ENCODE results near the gene SLC43A2. TPM values are rescaled to one million over a fixed set of nuclear protein-coding genes. Genes with fewer than 3 reads are reported as not detected.

The SLC43A2 gene
- total RNA-seq, 1 experiment from 2014 or later, result 3.3 TPM

DNA sequence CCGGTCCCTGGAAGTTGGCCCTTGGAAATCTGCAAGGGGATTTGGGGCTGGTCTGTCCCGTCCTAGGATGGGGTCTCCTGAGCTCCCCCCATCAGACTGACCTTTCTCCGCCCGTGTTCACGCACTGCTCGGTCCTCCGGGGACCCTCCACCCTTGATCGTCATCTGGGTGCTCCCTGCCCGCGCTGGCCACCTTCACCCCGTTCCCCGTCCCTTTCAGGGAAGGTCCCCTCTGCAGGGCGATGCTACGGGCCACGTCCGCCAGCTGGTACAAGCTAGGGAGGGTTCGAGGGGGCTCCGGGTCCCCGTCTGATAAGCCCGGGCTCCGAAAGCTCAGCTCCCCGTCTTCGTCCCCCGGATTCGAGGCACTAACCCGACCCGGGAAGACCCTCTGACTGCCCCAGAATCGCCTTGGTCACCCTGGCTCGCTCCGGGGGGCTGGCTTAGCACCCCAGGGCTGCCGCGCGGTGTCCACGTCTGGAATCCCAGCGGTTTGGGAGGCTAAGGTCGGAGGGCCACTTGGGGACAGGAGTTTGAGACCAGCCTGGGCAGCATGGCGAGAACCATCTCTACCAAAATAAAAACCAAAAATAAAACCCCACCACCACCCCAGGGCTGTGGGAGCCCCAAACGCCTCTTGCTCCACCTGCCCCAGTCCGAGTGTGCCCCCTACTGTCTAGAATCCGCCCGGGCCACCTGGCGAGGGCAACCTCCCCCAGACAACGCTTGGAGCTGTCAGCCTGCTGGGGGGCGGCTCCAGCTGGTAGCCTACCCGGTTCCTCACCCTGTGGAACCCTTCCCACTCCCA, 1.1 kb upstream of the SLC43A2 start:
- no TSS peak for BruUV-seq (replicated peaks)
- H3K9me3 Mint-ChIP-seq (ENCODE audit: low read depth, unreplicated experiment), result no peaks in the 10 kb centered on the region
- H3K36me3 Mint-ChIP-seq (ENCODE audit: insufficient read depth, unreplicated experiment), result peaks cover 16% of the 10 kb centered on the region
- TF ChIP-seq, protein P1, sequence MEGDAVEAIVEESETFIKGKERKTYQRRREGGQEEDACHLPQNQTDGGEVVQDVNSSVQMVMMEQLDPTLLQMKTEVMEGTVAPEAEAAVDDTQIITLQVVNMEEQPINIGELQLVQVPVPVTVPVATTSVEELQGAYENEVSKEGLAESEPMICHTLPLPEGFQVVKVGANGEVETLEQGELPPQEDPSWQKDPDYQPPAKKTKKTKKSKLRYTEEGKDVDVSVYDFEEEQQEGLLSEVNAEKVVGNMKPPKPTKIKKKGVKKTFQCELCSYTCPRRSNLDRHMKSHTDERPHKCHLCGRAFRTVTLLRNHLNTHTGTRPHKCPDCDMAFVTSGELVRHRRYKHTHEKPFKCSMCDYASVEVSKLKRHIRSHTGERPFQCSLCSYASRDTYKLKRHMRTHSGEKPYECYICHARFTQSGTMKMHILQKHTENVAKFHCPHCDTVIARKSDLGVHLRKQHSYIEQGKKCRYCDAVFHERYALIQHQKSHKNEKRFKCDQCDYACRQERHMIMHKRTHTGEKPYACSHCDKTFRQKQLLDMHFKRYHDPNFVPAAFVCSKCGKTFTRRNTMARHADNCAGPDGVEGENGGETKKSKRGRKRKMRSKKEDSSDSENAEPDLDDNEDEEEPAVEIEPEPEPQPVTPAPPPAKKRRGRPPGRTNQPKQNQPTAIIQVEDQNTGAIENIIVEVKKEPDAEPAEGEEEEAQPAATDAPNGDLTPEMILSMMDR (IDR thresholded peaks at IDR 0.05; ENCODE audit: unreplicated experiment), result peak; percentile 25
- peak overlapping the region; percentile 85 for H3K4me3 Mint-ChIP-seq (ENCODE audit: low read depth, unreplicated experiment)
- H3K27me3 Mint-ChIP-seq (ENCODE audit: unreplicated experiment), result peaks cover 41% of the 10 kb centered on the region
- intact Hi-C loops (cut with micrococcal nuclease; ENCODE audit: unreplicated experiment), result loop anchor here (1.0 kb wide), 1 partner anchor 55 kb away; no protein-coding TSS in a partner anchor
- no peaks in the 10 kb centered on the region for H3K4me1 Mint-ChIP-seq (ENCODE audit: low read depth, unreplicated experiment)
- peak overlapping the region; percentile 45 for H3K27ac Mint-ChIP-seq (ENCODE audit: unreplicated experiment)
- CTCF ChIA-PET, result interaction anchor here (0.6 to 3.2 kb wide), 11 partner anchors 9 to 70 kb away, joined by 3 to 54 read pairs (median 4); partner anchors contain the start of genes PITPNA and RILP
- DNase-seq, result peak; percentile 81

DNA sequence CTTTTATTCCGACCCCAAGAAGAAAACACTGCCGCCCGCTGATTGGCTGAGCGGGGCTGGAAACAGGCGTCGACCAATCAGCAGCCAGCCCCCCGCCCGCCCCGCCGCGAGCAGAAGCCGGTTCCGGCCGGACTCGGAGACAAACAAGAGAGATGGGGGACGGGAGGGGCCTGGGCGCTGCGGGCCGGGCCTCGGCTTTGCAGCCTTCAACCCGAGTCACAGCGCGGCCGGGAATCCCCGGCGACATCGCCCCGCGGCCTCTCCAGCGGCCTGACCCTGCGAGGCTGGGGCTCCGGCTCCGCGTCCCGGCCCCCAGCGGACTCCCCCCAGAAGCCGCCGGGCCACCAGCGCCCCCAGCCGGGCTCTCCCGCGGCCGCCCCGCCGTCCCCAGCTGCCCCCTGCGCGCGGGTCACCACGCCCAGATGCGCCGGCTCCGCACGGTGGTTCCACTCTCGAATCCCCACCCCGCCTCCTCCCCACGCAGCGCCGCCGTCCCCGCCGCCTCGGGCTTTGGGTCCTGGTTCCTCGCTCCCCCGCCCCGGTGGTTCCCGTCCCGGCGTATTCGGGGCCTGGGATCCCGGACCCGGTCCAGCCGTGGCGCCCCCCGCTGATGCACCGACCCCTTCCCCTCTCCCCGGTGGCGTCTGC, 346 bp upstream of the SLC43A2 start:
- Mint-ChIP-seq H3K4me3 (ENCODE audit: low read depth, unreplicated experiment) (peak overlapping the region; percentile 85), H3K27me3 (ENCODE audit: unreplicated experiment) (peaks cover 41% of the 10 kb centered on the region), H3K4me1 (ENCODE audit: low read depth, unreplicated experiment) (no peaks in the 10 kb centered on the region), H3K36me3 (ENCODE audit: insufficient read depth, unreplicated experiment) (peaks cover 16% of the 10 kb centered on the region), H3K27ac (ENCODE audit: unreplicated experiment) (peak overlapping the region; percentile 85), H3K9me3 (ENCODE audit: low read depth, unreplicated experiment) (no peaks in the 10 kb centered on the region)
- peak; percentile 81 for DNase-seq
- CTCF ChIA-PET, result interaction anchor here (1.0 to 3.2 kb wide), 3 partner anchors 10 to 55 kb away, joined by 3 to 54 read pairs (median 5); no protein-coding TSS in a partner anchor
- BruUV-seq (replicated peaks), result no TSS peak
- intact Hi-C loops (cut with micrococcal nuclease; ENCODE audit: unreplicated experiment), result no loop called here
- TF ChIP-seq, protein P1 (IDR thresholded peaks at IDR 0.05; ENCODE audit: unreplicated experiment), result no peak

DNA sequence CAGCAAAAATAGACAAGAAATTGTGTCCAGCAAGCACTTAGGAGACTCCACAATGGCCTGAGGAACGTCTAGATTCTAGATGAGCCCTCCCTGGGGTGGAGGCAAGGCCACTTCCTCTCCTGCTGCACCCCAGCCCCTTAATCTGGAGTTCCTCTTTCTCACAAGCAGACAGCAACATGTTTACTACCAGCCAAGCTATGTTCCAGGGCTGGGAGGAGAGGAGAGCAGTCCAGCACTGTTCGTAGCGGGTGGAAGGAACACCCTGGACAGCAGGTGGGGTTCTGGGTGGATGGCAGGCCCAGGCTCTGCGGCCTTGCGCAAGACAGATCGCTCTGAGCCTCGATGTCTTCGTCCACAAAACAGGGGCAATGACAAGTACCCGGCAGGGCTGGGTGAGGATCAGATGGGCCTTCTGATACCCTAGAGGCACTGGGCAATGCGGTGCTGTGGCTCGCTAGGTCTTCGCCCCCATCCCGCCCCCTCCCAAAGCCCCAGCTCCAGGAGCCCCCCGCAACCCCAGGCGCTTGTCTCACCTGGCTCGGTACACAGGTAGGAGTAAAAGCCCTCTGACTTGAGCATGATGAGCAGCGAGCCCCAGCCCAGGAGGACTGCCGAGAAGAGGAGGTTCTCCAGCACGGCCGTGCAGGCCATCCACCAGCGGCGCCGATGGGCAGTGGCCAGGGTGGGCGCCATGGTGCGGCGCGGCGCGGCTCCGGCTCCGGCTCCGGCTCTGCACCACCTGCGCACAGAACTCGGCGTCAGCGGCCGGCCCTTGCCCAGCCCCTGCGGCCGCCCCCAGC, 1.3 kb downstream of the SLC43A2 start:
- Mint-ChIP-seq H3K27ac (ENCODE audit: unreplicated experiment) (no peak overlapping the region), H3K4me3 (ENCODE audit: low read depth, unreplicated experiment) (peak overlapping the region; percentile 85), H3K4me1 (ENCODE audit: low read depth, unreplicated experiment) (no peaks in the 10 kb centered on the region), H3K9me3 (ENCODE audit: low read depth, unreplicated experiment) (no peaks in the 10 kb centered on the region), H3K27me3 (ENCODE audit: unreplicated experiment) (peaks cover 41% of the 10 kb centered on the region), H3K36me3 (ENCODE audit: insufficient read depth, unreplicated experiment) (peaks cover 16% of the 10 kb centered on the region)
- intact Hi-C loops (cut with micrococcal nuclease; ENCODE audit: unreplicated experiment), result no loop called here
- TF ChIP-seq, protein P1 (IDR thresholded peaks at IDR 0.05; ENCODE audit: unreplicated experiment), result no peak
- no TSS peak for BruUV-seq (replicated peaks)
- DNase-seq, result no peak
- CTCF ChIA-PET, result interaction anchor here (1.0 to 3.2 kb wide), 2 partner anchors 50 to 53 kb away, joined by 3 to 54 read pairs; no protein-coding TSS in a partner anchor

DNA sequence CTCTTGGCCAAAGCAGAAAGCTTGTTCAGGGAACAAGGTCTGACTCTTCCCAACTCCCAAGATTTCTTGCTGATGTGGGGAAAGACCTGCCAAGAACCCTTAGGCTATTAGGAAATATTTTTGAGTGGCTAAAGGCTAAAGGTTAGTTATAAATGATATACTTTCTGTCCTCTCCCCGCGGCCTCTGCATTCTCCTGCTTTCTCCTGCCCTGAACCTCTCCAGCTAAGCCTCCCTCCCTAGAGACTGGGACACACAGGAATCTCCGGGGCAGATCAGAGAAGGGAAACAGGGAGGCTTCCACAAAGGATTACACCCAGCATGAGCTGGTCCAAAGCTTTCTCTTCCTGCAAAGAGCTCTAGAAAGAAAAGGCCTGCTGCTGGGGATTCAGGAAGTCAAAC, 2.3 kb downstream of the SLC43A2 start:
- H3K27me3 Mint-ChIP-seq (ENCODE audit: unreplicated experiment), result peaks cover 31% of the 10 kb centered on the region
- CTCF ChIA-PET, result no interaction called here
- H3K4me3 Mint-ChIP-seq (ENCODE audit: low read depth, unreplicated experiment), result no peak overlapping the region
- intact Hi-C loops (cut with micrococcal nuclease; ENCODE audit: unreplicated experiment), result no loop called here
- H3K27ac Mint-ChIP-seq (ENCODE audit: unreplicated experiment), result no peak overlapping the region
- peaks cover 16% of the 10 kb centered on the region for H3K36me3 Mint-ChIP-seq (ENCODE audit: insufficient read depth, unreplicated experiment)
- DNase-seq, result no peak
- no peaks in the 10 kb centered on the region for H3K4me1 Mint-ChIP-seq (ENCODE audit: low read depth, unreplicated experiment)
- no TSS peak for BruUV-seq (replicated peaks)
- TF ChIP-seq, protein P1 (IDR thresholded peaks at IDR 0.05; ENCODE audit: unreplicated experiment), result no peak
- H3K9me3 Mint-ChIP-seq (ENCODE audit: low read depth, unreplicated experiment), result no peaks in the 10 kb centered on the region

All from Calu3 (cell line).